Right lobe of liver (tissue), 4 donors: ENCODE measurements around the gene RGS9.

Experiments
- POLR2A ChIP-seq: fragments of 450-650 bp; IDR thresholded peaks from one replicate; pipeline ENCODE4 v1.6.1; 2017; ENCODE audit warnings: antibody characterized with exemption, mild to moderate bottlenecking
- TF ChIP-seq, protein P1 (sequence below), 4 donors: fragments of 200-600 bp in 3 of 4; fragments of 450-650 bp in 1 of 4; IDR thresholded peaks; one replicate each; pipeline versions ENCODE4 v1.5.1 to v1.8.0; 2016 to 2022; ENCODE audit warnings: antibody characterized with exemption in 4 of 4, mild to moderate bottlenecking in 2 of 4
- donor health status: DM: no; HTN: no; CAD: no.
- donor health status: DM: no; HTN: no; CAD: no.
- donor health status: DM: no; HTN: yes; CAD: no.

DNA sequence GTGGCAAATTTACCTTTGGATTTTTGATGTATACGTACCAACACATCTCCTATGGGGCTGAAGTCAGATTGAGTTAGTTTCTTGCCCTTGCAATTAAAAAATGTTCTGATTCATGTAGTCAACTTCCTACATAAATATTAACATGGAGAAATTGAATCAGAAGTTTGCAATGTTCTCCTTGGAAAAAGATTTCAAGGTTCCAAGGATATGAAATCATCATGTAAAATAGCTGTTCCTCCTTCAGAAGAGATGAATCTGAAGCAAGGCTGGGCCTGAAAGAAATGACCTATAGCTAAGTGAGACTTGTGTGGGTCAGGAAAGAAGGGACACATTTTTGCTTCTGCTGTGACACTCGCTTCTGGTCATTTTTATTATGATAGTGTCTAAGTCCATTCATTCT is 131.7 kb downstream of the RGS9 start:
- TF ChIP-seq, protein P1, sequence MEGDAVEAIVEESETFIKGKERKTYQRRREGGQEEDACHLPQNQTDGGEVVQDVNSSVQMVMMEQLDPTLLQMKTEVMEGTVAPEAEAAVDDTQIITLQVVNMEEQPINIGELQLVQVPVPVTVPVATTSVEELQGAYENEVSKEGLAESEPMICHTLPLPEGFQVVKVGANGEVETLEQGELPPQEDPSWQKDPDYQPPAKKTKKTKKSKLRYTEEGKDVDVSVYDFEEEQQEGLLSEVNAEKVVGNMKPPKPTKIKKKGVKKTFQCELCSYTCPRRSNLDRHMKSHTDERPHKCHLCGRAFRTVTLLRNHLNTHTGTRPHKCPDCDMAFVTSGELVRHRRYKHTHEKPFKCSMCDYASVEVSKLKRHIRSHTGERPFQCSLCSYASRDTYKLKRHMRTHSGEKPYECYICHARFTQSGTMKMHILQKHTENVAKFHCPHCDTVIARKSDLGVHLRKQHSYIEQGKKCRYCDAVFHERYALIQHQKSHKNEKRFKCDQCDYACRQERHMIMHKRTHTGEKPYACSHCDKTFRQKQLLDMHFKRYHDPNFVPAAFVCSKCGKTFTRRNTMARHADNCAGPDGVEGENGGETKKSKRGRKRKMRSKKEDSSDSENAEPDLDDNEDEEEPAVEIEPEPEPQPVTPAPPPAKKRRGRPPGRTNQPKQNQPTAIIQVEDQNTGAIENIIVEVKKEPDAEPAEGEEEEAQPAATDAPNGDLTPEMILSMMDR (IDR thresholded peaks at IDR 0.05): no peak
- no peak for TF ChIP-seq POLR2A
